DMS79 treated with DMSO at 0.1 percent for 48 hours (cell line): Measurements from ENCODE around the gene TMEM88.
"Not testable (repeated sequence)": the region's sequence is repeated elsewhere in the genome, so short reads cannot be mapped to it uniquely, and the experiment has no call there.

ENCODE experiments used
- DNase-seq: peaks from one replicate; lab custom pipeline; 2025; lab: John Stamatoyannopoulos, UW

TMEM88 gene

DNA sequence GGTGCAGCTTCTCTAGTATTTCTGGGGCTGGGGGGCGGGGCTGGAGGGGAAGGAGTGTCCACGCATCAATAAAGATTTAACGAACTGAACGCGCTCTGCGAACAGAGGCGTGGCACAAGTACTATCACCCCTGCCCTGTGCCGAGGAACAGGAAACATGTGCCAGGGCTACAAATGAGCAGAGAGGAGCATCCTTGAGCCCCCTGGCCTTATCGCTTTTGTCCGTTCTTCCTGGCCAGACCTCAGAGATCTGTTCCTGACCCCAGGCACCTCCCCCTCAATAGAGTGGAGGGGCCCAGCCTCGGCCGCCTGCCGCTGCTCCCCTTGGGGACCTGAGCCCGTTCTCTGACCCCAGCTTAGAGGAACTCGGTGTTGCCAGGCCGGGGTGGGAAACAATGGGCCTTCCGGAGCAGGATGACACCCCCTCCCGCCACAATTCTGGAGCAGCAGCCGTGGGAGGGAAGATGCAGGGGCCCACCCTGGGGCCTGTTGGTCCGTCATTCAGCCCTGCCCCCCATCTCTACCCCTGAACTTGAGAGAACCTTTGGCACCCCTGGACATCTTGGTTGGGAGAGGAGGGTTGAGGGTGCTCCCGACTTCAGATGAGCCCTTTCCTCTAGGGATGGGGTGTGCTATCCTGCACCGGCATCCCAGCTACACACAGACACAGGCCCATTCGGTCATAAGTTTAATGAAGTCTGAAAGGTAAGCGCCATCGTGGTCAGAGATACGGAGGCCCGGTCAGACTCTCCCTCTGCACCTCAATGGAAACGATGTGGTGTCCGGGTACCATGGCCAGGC lies 1.3 kb downstream of the TMEM88 start:
- peak; percentile 20 for DNase-seq

DNA sequence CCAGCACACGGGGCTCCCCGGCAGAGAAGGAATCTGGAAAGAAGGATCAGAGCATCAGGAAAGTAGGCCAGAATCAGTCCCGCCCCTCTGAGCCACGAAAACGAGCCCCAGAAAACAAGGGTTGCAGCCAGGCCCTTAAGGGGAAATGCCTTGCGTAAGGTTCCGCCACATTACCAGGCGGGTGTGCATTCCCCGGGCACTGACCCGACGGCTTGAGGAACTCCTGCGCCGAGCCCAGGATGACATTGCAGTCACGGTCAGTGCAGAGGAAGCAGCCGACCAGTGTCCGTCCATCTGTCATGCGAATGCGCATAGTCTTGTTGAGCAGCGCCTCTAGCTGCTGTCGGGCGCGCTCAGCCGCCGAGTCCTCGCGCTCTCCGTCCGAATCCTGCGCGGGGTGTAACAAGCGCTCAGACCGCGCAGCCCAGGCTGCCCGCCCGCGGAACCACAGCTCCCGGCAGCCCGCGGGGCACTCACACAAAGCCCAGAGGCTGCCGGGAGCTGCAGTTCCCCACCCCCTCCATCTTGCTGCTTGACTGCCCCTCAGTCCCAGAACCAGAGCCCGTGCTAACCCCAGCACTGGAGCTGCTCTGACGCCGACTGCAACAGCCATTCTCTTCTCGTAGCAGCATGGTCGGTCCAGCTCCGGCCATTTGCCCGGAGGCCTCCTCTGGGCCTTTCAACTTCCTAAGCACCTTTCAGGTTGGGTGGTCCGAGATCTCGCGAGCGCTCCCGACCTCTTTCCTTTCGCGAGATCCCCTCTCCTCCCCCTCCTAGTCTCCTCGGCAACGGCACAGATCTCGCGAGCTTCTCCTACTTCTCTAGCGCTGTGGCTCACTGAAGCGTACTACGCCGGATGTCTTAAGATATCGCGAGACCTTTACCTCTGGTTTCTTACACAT lies 2.2 kb downstream of the TMEM88 start, which contains the start of gene NAA38:
TSS of gene NAA38 (minus strand) at position 749 of the 902 bp plus-strand sequence. CDS start at position 653, 96 bp downstream.
- peak; percentile 98 for DNase-seq

DNA sequence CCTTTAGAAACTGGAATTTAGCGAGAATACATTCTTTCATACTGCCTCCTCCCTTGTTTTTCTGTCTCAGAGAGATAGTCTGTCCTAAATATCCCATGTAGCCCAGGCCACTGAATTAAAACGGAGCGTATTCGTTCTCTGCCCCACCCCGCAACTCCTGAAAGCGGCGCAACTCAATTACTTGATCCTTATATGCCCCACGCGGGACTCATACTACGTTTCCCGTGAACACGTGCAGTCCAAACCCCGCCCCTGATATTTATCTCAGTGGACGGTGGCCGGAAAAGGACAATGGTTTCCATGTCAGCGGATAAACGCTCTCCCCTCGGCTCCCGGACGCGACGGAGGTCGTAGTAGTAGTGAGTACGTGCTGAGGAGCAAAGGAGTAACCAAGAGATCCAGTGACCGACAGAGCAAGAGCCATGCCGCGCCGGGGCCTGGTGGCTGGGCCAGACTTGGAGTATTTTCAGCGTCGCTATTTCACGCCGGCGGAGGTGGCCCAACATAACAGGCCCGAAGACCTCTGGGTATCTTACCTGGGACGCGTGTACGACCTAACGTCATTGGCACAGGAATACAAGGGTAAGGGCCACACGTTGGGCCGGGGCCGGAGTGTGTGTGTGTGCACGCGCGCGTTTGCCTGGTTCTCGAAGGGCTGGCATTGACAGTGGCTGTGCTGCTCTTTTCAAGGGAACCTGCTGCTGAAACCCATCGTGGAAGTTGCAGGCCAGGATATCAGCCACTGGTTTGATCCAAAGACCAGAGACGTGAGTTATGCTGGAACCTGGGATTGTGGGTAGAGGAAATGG lies 3.1 kb downstream of the TMEM88 start, which contains the start of gene CYB5D1:
TSS of gene CYB5D1 (plus strand) at position 291 of the 809 bp plus-strand sequence. CDS start at position 423, 132 bp downstream.
- peak; percentile 96 for DNase-seq

DNA sequence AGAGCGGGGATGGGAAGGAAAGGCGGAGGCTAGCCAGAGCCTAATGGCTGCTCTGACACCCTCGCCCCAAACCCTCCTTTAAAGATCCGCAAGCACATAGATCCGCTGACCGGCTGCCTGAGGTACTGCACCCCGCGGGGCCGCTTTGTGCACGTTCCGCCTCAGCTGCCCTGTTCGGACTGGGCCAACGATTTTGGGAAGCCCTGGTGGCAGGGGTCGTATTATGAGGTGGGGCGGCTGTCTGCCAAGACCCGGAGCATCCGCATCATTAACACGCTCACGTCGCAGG lies 3.6 kb downstream of the TMEM88 start:
- DNase-seq: no peak

DNA sequence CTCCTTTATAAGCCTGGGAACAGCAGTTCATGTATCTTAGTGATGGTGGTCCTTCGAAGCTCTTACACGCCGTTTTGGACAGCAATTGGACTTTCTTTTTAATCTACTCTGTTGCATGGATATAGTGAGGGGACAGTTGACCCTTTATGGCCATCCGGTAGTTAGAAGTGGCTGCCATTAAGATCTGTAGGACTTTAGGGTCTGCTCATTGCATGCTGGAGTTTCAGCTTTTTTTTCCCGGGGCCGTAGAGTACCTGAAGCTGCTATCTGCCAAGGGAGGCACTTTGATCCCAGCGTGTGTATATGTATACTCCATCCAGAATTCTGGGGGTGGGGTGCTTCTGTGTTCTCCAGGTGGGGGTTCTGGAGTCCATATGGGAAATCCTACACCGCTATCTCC lies 4.2 kb downstream of the TMEM88 start:
- DNase-seq: no peak

DNA sequence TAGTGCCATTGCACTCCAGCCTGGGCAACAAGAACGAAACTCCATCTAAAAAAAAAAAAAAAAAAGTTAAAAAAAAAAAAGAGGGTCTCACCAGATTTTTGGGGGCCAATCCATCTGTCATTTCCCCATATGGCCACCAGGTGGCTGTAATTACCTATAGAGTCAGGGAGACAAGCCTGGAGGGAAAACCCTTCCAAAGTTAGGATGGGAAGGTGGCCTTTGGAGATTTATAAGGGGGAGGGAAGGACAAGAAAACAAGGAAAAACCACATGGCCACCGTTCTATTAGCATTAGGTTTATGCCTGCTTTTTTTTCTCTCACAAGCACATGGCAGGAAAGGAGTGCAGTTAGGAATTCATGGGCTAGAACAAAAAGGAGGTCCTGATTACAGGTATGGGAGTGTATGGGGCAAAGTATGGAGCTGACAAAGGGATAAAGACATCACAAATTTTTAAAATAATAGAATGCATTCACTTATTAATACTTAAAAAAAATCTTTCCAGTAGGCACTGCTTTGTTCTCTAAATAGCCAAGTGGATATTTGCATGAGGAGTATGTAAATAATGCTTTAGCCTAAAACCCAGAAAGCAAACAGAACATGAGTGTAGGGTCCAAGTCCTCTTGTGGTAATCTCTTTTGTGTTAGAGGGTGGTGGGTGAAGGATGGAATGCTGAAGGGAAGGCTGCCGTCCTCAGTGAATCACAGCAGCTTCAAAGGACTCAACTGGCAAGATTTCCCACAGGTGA lies 8.0 kb downstream of the TMEM88 start:
- DNase-seq: peak; percentile 48

DNA sequence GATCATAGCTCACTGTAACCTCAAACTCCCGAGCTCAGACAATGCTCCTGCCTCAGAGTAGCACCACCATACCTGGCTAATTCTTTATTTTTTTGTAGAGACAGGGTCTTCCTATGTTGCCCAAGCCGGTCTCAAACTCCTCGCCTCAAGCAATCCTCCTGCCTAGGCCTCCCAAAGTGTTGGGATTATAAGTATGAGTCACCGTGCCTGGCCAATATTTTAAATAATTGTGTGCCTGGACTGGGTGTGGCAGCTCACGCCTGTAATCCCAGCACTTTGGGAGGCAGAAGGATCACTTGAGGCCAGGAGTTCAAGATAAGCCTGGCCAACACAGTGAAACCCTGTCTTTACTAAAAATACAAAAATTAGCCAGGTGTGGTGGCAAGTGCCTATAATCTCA lies 9.5 kb downstream of the TMEM88 start:
- not testable (repeated sequence) for DNase-seq

DNA sequence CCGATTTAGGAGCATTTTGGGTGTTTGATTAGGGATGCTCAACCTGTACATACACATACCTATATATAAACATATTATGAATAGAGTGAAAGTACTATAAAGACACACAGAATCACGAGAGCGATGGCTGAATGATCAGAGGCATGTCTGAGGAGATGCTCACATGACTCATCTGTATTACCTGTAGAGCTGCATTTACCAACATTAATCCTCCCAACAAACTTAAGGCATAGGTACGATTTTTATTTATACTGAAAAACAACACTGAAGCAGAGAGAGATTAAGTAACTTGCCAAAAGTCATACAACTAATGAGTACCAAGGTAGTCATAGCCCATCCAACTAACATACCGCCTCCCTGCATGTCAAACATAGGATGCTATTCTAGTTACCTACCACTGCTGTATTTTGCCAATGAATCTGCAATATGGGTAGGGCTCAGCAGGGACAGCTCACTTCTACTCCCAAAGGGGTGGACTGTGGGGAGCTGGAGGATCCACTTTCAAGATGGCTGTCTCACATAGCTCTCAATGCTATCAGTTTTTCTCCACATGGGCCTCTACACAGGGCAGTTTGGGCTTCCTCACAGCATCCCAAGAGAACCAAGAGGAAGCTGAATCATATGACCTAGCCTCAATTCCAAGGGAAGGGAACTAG lies 10.3 kb downstream of the TMEM88 start:
- no peak for DNase-seq

DNA sequence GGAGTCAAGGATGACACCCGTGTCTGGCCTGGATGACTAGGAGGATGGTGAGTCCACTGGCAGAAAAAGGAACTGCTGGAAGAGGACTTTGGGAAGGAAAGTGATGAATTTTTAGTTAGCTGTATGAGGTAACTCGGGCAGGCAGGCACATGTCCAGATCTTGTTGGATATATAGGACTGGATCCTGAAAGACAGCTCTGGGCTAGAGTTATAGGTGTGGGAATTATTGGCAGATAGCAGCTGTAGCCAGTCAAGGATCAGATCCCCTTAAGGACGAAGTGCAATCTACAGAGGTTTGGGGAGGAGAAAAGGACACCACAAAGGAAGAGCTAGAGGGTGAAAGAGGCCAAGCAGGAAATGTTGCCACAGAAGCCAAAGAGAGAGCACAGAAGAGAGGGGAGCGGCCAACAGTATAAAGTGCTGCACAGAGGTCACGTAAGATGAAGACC lies 13.0 kb downstream of the TMEM88 start:
- DNase-seq: no peak

DNA sequence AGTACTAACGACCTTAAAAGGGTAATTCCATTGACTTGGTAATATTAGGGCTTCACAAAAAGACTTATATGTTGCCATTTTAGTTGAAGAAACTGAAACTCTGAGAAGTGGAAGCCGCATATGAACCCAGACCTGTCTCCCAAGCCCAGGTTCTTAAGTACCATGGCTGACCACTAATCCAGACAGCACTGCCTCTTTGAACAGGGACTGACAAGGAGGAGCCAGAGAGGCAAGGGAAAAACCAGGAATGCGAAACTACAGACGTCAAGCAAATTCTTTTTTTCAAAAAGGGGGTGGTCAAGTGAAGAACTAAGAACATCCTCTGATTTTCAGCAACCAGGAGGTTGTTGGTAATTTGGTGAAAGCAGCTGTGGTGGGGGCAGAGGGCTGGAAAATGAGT lies 18.2 kb downstream of the TMEM88 start:
- DNase-seq: no peak

DNA sequence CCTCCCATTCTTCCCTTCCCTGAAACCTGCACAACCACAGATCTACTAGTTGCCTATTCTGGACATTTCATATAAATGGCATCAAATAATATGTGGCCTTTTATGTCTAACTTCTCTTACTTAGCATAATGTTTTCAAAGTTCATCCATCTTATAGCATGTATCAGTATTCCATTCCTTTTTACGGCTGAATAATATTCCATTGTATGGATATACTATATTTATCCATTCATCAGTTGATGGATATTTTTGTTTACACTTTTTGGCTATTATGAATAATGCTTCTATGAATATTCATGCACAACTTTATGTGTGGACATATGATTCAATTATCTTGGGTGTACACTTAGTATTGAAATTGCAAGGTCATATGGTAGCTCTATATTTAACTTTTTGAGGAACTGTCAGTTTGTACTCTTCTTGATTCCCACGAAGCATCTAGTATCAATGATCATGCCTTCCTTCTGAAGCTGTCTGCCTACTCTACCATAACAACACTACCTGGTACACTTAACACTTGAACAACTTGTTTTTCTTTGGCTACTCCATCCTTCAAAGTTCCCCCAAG lies 21.0 kb downstream of the TMEM88 start:
- no peak for DNase-seq

DNA sequence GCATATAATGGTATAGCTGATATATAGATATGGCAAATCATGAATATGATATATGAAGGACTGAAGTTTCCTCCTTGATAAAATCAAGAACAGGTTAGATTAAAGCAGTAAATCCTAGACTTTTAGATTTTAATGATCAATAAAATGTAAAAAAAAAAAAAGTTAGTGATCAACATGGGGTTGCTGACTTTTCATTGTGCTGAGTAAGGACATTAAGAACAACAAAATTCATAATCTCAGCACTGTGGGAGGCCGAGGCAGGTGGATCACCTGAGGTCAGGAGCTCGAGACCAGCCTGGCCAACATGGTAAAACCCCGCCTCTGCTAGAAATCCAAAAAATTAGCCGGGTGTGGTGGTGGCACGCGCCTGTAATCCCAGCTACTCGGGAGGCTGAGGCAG lies 23.4 kb downstream of the TMEM88 start:
- no peak for DNase-seq

DNA sequence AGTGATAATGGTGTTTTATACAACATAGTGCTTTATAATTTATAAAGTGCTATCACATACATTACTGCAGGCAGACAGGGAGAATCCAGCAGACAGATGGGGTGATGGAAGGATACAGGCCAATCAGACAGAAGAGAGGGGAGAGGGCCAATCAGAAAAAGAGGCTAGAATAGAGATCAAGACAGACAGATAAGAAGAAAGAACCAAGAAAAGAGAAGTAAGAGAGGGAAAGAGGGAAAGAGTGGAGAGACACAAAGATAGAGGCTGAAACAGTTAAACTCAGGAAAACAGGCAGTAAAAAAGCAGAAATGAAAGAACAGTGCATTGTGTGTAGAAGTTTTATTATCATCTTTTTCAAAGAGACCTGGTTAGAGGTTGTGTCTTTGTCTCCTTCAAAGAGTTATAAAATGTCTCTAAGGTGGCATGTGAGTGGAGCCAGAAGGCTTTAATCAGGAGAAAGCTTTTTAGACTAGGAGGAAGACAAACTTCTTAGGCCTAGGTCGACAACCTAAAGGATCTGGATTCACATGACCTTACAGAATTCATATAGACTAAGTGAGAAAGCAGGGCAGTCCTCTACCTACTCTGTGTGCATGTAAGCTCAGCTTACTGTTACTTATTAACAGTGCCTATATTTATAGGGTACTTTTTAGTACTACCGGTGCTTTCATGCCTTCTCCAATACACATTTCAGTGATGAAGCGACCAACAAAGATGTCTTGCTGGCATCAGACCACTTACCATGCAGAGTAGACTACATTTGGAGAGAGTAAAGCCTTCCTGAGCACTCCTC lies 25.4 kb downstream of the TMEM88 start:
- DNase-seq: no peak

DNA sequence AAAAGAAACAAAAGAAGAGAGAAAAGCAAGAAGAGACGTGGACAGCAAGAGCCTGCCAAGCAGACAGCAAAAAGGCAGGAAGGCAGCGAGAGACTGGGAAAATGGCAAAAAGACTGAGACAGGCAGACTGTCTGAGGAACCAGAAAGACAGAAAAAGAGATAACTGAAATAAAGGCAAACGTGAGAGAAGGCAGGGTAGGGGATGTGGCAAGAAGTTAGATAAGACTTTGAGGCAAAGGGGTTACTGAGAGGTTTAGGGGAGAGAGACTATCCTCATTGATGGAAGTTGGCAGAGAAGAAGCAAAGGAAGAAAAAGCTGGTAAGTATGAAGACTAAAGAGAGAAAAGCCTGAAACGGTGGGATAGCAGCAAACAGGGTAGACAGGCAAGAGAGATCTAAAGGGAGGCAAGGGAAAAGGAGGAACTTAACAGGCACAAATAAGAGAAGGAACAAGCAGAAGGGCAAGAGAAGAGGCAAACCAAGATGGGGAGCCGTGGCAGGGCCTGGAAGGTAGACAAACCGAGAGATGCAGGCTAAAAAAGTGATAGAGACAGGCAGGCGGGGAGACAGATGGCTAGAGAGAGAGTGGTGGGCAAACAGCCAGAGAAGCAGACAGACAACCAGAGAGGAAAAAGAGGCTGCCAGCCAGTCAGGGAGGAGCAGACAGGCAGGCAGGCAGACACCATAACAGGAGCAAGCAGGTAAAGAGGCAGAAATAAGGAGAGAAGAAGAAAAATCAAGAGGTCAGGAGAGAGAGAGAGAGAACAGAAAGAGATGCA lies 26.6 kb downstream of the TMEM88 start:
- DNase-seq: peak; percentile 76

DNA sequence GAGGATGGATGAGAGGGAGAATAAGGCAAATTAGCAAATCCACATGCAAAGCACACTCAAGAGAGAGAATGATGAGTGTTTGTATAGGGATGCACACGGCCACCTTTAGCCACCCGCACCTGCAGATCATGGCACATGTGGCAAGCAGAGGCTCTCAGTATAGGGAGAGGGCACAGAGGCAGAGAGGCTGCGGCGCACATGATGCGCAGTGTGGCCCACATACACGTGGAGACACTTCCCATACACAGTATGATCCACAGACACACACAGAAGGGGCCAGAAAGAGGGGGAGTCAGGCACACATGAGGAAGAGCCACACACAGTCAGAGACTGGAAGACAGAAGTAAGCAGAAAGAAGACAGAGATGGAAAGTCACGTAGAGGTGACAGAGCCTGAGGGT lies 27.2 kb downstream of the TMEM88 start:
- peak; percentile 76 for DNase-seq

DNA sequence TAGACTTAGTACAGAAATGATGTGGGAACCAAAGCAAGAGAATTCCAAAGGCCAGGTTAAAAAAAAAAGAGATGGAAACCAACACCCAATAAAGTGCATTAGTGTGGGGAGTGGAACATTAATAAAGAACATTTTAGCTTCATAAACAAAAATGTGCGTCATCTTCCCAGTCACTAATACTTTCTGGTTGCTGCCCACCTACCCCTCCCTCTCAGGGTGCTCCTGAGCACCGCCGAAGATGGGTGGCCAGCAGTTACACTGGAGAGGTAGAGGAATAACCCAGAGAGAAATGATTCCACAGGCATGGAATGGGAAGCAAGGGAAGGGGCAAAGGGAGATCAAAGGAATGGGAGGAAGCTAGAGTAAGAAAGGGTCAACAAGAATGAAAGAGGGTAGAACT lies 27.8 kb downstream of the TMEM88 start:
- no peak for DNase-seq

DNA sequence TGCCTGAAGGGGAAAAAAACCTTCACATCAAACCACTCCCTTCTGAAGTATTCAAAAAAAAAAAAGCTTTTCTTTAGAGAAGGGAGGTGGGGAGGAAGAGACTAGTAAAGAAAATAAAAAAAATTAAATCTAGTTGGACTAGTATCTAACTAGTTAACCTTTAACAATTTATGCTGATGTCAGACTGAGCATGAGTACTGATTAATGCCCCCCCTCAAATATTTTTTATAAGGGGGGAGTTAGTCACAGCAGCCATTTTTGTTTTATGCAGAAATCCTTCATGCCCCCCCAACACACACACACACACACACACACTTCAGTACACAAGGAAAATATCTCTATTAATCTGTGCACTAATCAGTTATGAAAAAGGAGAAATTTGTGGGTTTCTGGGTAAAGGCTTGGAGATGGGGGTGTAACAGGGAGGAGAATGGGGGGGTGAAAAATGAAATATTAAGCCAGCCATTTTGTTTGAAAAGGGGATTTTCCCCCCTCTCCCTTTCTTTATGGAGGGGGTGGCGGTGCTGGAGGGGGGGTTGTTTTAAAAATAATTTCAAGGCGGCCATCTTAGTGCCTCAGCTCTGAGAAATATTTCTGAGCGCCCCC lies 29.0 kb downstream of the TMEM88 start:
- peak; percentile 53 for DNase-seq

DNA sequence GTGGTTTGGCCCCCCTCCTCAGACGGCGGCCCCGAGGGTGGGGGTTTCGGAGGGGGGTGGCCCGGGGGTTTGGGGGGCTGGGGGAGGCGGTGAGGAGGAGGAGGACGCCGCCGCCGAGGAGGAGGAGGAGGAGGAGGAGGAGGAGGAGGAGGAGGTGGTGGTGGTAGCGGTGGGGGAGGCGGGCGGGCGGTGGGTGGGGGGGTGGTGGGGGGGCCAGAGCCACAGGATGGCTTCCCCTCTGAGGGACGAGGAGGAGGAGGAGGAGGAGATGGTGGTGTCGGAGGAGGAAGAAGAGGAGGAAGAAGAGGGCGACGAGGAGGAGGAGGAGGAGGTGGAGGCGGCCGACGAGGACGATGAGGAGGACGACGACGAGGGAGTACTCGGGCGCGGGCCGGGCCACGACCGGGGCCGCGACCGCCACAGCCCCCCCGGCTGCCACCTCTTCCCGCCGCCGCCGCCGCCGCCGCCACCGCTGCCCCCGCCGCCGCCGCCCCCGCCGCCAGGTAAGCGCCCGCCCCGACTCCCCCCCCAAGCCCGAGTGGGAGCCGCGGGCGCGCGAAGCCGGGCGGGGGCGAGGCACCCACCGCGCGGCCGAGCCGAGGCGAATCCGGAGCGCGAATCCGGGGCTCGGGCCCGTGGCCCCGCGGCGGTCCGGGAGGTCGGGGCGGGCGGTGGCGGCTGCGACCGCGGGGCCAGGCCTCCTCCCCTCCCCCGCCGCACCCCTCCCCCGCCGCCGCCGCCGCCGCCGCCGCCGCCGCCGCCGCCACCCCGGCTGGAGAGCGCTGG lies 29.9 kb downstream of the TMEM88 start:
- DNase-seq: no peak
